HepG2 (cell line): ENCODE measurements around the gene PTPRH. TPM values are rescaled to one million over a fixed set of nuclear protein-coding genes. Genes with fewer than 3 reads are reported as not detected.

Experiments used
- ATRX ChIP-seq: sonication (generic); formaldehyde crosslinking; IDR thresholded peaks from 2 replicates; pipeline ENCODE4 v1.4.0; 2020; ENCODE audit warnings: missing genetic modification reagents, borderline replicate concordance
- CAMTA2 ChIP-seq: sonication (generic); formaldehyde crosslinking; IDR thresholded peaks from 2 replicates; pipeline ENCODE4 v1.4.0; 2020; ENCODE audit warnings: mild to moderate bottlenecking, missing genetic modification reagents, borderline replicate concordance
- CBX5 ChIP-seq: sonication (generic); formaldehyde crosslinking; IDR thresholded peaks from 2 replicates; pipeline ENCODE4 v1.4.0; 2020; ENCODE audit warnings: missing genetic modification reagents, borderline replicate concordance
- FOSL2 ChIP-seq: sonication (generic); formaldehyde crosslinking; IDR thresholded peaks from 2 replicates; pipeline ENCODE4 v1.4.0; 2020; ENCODE audit warnings: missing genetic modification reagents
- GATA4 ChIP-seq: sonication (generic); IDR thresholded peaks from 2 replicates; pipeline ENCODE4 v1.6.1; 2016; ENCODE audit warnings: antibody characterized with exemption, low read depth, borderline replicate concordance
- HMG20A ChIP-seq: IDR thresholded peaks from 2 replicates; pipeline ENCODE4 v1.6.1; 2016; ENCODE audit warnings: borderline replicate concordance
- SSRP1 ChIP-seq: IDR thresholded peaks from 2 replicates; pipeline ENCODE4 v1.6.1; 2016; ENCODE audit warnings: control low read depth
- YY1 ChIP-seq: IDR thresholded peaks from 2 replicates; pipeline ENCODE4 v1.6.1; 2011; ENCODE audit warnings: low read length, low read depth, moderate library complexity, mild to moderate bottlenecking; ENCODE audit not compliant: insufficient read depth, insufficient replicate concordance
- ZNF121 ChIP-seq: sonication (generic); formaldehyde crosslinking; IDR thresholded peaks from 2 replicates; pipeline ENCODE4 v1.5.0; 2020; ENCODE audit warnings: mild to moderate bottlenecking, missing genetic modification reagents
- ZNF230 ChIP-seq: sonication (generic); formaldehyde crosslinking; IDR thresholded peaks from 2 replicates; pipeline ENCODE4 v1.4.0; 2020; ENCODE audit warnings: mild to moderate bottlenecking, missing genetic modification reagents
- ZNF256 ChIP-seq: sonication (generic); formaldehyde crosslinking; conservative IDR thresholded peaks from 2 replicates; pipeline ENCODE4 v1.4.0; 2020; ENCODE audit warnings: missing genetic modification reagents
- ZNF556 ChIP-seq: sonication (generic); formaldehyde crosslinking; IDR thresholded peaks from 2 replicates; pipeline ENCODE4 v1.4.0; 2020; ENCODE audit warnings: mild to moderate bottlenecking, missing genetic modification reagents, borderline replicate concordance
- ZNF644 ChIP-seq: IDR thresholded peaks from 2 replicates; pipeline ENCODE4 v1.6.1; 2016; ENCODE audit warnings: low read depth
- polyA plus RNA-seq, 8 experiments: library from polyadenylated mRNA; depleted of rRNA in 3 of 8; stranded (reverse) in 7 of 8; unstranded in 1 of 8; fragments of >200 nt; fragmentation: Illumina TruSeq in 4 of 8; extraction: Trizol in 4 of 8; gene quantifications; 2 replicates each; pipeline versions ENCODE4 v1.2.1 to v1.2.3, GENCODE V29; 2011 to 2016; ENCODE audit warnings: low read depth in 4 of 8, missing spikeins in 1 of 8, mixed read lengths in 1 of 8; ENCODE audit not compliant: insufficient read depth in 1 of 8
- total RNA-seq, 5 experiments: library from RNA; depleted of rRNA; stranded (reverse); fragments of >200 nt; fragmentation: Illumina TruSeq; extraction: Trizol; gene quantifications; 2 replicates each; pipeline ENCODE4 v1.2.3, GENCODE V29; 2016; ENCODE audit warnings: low read depth in 1 of 5
- TF ChIP-seq, protein P1 (sequence below): sonication (generic); formaldehyde crosslinking; IDR thresholded peaks from 2 replicates; pipeline ENCODE4 v1.4.0; 2020; ENCODE audit warnings: mild to moderate bottlenecking, missing genetic modification reagents
- TF ChIP-seq, protein P2 (sequence below): sonication (generic); formaldehyde crosslinking; IDR thresholded peaks from 2 replicates; pipeline ENCODE4 v1.5.0; 2020; ENCODE audit warnings: mild to moderate bottlenecking, missing genetic modification reagents, moderate library complexity
- TF ChIP-seq, protein P3 (sequence below): IDR thresholded peaks from 2 replicates; pipeline ENCODE4 v1.6.1; 2016
- TF ChIP-seq, protein P4 (sequence below): sonication (generic); formaldehyde crosslinking; IDR thresholded peaks from 2 replicates; pipeline ENCODE4 v1.5.1; 2020; ENCODE audit warnings: missing genetic modification reagents, mild to moderate bottlenecking, borderline replicate concordance

Gene PTPRH
- total and polyA plus RNA-seq, 2 of the 13 experiments (the other 11 are each of a cell fraction or from before 2014, with no cell fraction given), result 14.7 to 125 TPM

- TF ChIP-seq, protein P1, sequence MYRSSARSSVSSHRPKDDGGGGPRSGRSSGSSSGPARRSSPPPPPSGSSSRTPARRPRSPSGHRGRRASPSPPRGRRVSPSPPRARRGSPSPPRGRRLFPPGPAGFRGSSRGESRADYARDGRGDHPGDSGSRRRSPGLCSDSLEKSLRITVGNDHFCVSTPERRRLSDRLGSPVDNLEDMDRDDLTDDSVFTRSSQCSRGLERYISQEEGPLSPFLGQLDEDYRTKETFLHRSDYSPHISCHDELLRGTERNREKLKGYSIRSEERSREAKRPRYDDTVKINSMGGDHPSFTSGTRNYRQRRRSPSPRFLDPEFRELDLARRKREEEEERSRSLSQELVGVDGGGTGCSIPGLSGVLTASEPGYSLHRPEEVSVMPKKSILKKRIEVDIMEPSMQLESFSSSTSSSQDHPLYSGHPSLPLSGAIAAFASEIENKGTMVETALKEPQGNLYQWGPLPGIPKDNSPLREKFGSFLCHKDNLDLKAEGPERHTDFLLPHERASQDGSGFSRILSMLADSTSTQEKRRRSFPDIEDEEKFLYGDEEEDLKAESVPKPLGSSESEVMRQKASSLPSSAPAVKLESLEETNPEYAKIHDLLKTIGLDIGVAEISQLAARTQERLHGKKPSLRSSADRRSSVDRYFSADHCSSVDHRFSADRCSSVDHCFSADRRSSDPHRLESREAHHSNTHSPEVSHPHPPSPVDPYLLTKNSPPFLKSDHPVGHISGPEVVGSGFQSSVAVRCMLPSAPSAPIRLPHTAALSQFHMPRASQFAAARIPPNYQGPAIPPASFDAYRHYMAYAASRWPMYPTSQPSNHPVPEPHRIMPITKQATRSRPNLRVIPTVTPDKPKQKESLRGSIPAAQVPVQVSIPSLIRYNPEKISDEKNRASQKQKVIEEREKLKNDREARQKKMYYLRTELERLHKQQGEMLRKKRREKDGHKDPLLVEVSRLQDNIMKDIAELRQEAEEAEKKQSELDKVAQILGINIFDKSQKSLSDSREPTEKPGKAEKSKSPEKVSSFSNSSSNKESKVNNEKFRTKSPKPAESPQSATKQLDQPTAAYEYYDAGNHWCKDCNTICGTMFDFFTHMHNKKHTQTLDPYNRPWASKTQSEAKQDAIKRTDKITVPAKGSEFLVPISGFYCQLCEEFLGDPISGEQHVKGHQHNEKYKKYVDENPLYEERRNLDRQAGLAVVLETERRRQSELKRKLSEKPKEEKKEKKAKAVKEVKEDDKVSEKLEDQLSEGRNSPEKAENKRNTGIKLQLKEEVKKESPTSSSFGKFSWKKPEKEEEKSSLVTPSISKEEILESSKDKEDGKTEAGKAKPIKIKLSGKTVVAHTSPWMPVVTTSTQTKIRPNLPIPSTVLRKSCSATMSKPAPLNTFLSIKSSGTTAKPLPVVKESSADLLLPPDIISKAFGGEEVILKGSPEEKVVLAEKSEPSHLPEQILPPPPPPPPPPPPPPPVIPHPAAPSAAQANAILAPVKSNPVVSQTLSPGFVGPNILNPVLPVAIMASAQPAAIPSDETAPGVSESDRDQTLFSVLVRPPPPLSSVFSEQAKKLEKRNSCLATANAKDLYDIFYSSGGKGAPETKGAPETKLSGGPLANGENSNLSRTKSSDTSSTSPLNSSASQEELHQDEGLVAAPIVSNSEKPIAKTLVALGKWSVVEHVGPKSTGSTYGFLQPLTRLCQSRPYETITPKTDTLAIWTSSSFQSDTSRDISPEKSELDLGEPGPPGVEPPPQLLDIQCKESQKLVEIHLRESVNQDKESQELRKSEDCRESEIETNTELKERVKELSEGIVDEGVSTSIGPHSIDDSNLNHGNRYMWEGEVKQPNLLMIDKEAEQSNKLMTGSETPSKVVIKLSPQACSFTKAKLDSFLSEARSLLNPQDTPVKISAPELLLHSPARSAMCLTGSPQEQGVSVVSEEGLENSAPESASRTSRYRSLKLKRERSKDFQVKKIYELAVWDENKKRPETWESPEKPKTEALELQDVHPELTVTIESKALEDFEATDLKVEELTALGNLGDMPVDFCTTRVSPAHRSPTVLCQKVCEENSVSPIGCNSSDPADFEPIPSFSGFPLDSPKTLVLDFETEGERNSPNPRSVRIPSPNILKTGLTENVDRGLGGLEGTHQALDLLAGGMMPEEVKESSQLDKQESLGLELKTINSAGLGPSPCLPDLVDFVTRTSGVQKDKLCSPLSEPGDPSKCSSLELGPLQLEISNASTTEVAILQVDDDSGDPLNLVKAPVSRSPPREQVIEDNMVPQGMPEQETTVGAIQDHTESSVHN, result no peak
- TF ChIP-seq, protein P2, sequence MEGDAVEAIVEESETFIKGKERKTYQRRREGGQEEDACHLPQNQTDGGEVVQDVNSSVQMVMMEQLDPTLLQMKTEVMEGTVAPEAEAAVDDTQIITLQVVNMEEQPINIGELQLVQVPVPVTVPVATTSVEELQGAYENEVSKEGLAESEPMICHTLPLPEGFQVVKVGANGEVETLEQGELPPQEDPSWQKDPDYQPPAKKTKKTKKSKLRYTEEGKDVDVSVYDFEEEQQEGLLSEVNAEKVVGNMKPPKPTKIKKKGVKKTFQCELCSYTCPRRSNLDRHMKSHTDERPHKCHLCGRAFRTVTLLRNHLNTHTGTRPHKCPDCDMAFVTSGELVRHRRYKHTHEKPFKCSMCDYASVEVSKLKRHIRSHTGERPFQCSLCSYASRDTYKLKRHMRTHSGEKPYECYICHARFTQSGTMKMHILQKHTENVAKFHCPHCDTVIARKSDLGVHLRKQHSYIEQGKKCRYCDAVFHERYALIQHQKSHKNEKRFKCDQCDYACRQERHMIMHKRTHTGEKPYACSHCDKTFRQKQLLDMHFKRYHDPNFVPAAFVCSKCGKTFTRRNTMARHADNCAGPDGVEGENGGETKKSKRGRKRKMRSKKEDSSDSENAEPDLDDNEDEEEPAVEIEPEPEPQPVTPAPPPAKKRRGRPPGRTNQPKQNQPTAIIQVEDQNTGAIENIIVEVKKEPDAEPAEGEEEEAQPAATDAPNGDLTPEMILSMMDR (CRISPR knock-in tag), result no peak
- TF ChIP-seq SSRP1 (CRISPR knock-in tag) (no peak; the same call in 1 of the 2 replicates), ZNF230 (CRISPR knock-in tag) (0 out of 2 replicates have a peak, but pooled peaks have one; percentile 36), YY1 (no peak), FOSL2 (CRISPR knock-in tag) (no peak), HMG20A (CRISPR knock-in tag) (0 out of 2 replicates have a peak, but pooled peaks have one; percentile 34), ZNF644 (CRISPR knock-in tag) (no peak), ATRX (CRISPR knock-in tag) (no peak), ZNF556 (CRISPR knock-in tag) (no peak), CAMTA2 (no peak), ZNF121 (CRISPR knock-in tag) (peak; percentile 96), ZNF256 (CRISPR knock-in tag) (no peak), GATA4 (peak; percentile 24; the same call in 1 of the 2 replicates), CBX5 (CRISPR knock-in tag) (no peak)
- TF ChIP-seq, protein P3, sequence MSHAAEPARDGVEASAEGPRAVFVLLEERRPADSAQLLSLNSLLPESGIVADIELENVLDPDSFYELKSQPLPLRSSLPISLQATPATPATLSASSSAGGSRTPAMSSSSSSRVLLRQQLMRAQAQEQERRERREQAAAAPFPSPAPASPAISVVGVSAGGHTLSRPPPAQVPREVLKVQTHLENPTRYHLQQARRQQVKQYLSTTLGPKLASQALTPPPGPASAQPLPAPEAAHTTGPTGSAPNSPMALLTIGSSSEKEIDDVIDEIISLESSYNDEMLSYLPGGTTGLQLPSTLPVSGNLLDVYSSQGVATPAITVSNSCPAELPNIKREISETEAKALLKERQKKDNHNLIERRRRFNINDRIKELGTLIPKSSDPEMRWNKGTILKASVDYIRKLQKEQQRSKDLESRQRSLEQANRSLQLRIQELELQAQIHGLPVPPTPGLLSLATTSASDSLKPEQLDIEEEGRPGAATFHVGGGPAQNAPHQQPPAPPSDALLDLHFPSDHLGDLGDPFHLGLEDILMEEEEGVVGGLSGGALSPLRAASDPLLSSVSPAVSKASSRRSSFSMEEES (CRISPR knock-in tag), result peak; percentile 93
- TF ChIP-seq, protein P4, sequence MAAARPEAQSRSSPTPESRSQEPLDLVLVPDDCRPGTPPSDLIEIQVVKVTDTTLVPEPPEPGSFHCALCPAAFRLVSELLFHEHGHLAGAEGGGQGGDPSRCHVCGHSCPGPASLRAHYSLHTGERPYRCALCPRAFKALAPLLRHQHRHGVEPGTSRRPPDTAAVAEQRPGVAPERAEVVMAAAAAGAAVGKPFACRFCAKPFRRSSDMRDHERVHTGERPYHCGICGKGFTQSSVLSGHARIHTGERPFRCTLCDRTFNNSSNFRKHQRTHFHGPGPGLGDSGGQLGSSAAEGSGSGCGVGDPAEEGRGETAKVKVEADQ (CRISPR knock-in tag), result no peak
These were observed 47.5 kb upstream of the PTPRH start (continued) for GRCh38 chr19:55256562-55257460.
